ENCODE measurements around the gene USP53. TPM values are rescaled to one million over a fixed set of nuclear protein-coding genes. Genes with fewer than 3 reads are reported as not detected.

Gene USP53
- total RNA-seq, 1 donor from 2014 or later: 26.5 TPM

DNA sequence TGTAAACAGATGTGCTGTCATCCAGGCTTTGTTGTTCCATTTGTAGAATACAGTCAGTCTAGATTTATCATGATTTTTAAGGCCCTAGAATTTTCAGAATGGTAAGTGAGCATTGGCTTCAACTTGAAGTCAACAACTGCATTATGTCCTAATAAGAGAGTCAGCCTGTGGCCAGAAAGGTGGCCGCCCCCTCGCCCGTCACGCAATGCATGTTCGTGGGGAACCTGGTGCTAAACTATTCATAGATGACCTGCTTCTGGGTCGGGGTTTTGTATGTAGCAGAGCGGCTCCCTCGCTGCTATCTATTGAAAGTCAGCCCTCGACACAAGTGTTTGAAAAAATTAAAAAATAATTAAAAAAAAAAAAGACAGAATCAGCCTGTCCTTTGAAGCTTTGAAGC, 24.7 kb downstream of the USP53 start:
- H3K27me3 Mint-ChIP-seq (ENCODE audit: low read depth): no peaks in the 10 kb centered on the region
- peaks cover 25% of the 10 kb centered on the region for H3K4me1 Mint-ChIP-seq
- DNase-seq (ENCODE audit: low spot score in 2 of 2, unreplicated experiment in 2 of 2): no peak
- no peaks in the 10 kb centered on the region for H3K9me3 Mint-ChIP-seq
- H3K4me3 Mint-ChIP-seq: no peak overlapping the region
- TF ChIP-seq CTCF (IDR thresholded peaks at IDR 0.05; ENCODE audit: unreplicated experiment): no peak
- peaks cover 23% of the 10 kb centered on the region for H3K36me3 Mint-ChIP-seq
- H3K27ac Mint-ChIP-seq: no peak overlapping the region

DNA sequence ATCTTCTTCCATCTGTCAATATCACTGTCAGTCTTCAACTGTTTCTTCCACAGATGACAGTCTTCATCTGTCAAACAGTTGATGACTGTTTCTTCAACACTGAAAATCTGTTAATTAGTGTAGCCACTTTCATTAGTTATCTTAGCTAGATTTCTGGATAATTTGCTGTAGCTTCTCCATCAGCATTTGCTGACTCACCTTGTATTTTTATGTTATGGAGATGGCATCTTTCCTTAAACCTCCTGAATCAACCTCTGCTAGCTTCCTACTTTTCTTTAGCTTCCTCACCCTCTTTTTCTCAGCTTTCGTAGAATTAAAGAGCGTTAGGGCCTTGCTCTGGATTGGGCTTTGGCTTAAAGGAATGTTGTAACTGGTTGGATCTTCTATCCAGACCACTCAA, 25.1 kb downstream of the USP53 start:
- H3K4me1 Mint-ChIP-seq: peaks cover 25% of the 10 kb centered on the region
- peaks cover 21% of the 10 kb centered on the region for H3K36me3 Mint-ChIP-seq
- TF ChIP-seq CTCF (IDR thresholded peaks at IDR 0.05; ENCODE audit: unreplicated experiment): no peak
- no peak for DNase-seq (ENCODE audit: low spot score in 2 of 2, unreplicated experiment in 2 of 2)
- no peak overlapping the region for H3K4me3 Mint-ChIP-seq
- H3K27me3 Mint-ChIP-seq (ENCODE audit: low read depth): no peaks in the 10 kb centered on the region
- no peak overlapping the region for H3K27ac Mint-ChIP-seq
- no peaks in the 10 kb centered on the region for H3K9me3 Mint-ChIP-seq

GRCh38 chr4:119238068-119238722, 25.7 kb downstream of the USP53 start:
- H3K27me3 Mint-ChIP-seq (ENCODE audit: low read depth): no peaks in the 10 kb centered on the region
- DNase-seq (ENCODE audit: low spot score in 2 of 2, unreplicated experiment in 2 of 2): no peak
- peaks cover 25% of the 10 kb centered on the region for H3K4me1 Mint-ChIP-seq
- no peak overlapping the region for H3K27ac Mint-ChIP-seq
- no peak for TF ChIP-seq CTCF (IDR thresholded peaks at IDR 0.05; ENCODE audit: unreplicated experiment)
- H3K4me3 Mint-ChIP-seq: no peak overlapping the region
- H3K9me3 Mint-ChIP-seq: no peaks in the 10 kb centered on the region
- peaks cover 21% of the 10 kb centered on the region for H3K36me3 Mint-ChIP-seq

DNA sequence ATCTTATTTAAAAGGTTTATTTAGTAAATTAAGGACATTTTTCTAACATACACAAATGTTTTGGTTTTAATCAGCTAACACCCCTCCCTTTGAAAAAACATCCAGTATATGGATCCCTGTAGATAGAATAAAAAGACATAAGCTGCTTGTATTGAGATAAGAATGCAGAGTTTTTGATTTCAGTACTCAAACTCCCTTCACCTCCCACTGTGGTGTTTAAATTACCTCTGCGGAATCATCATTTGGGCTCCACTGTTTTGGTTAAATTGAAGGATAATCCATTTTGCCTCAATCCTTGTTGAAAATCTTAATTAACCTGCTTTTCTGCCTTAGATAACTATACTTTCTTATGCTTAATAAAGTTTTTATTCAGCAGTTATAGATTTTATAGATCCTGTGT, 27.6 kb downstream of the USP53 start:
- no peak for TF ChIP-seq CTCF (IDR thresholded peaks at IDR 0.05; ENCODE audit: unreplicated experiment)

DNA sequence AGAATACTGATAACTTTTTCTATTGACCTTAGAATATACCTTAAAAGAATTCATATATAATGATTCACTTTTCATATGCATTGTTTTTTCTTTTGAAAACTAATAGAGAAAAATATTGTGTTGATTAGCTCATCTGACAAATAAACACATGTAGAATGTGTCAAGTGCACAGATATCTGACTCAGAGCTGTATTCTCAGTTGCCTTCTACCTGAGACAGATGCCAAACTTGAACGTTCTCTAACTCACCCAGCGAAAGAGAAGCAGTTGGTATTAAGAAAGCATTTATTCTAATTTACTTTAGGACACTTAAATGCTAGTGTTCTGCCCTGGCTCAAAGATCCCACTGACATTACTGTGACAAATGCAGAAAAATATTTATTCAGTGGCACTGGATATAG, 28.1 kb downstream of the USP53 start:
- no peak overlapping the region for H3K4me3 Mint-ChIP-seq
- no peak for TF ChIP-seq CTCF (IDR thresholded peaks at IDR 0.05; ENCODE audit: unreplicated experiment)
- no peak for DNase-seq (ENCODE audit: low spot score in 2 of 2, unreplicated experiment in 2 of 2)
- H3K4me1 Mint-ChIP-seq: peaks cover 28% of the 10 kb centered on the region
- H3K27me3 Mint-ChIP-seq (ENCODE audit: low read depth): no peaks in the 10 kb centered on the region
- H3K27ac Mint-ChIP-seq: peak overlapping the region; percentile 69
- no peaks in the 10 kb centered on the region for H3K9me3 Mint-ChIP-seq
- H3K36me3 Mint-ChIP-seq: peaks cover 17% of the 10 kb centered on the region

More for the DNA sequence above, 27.6 kb downstream of the USP53 start:
- no peaks in the 10 kb centered on the region for H3K27me3 Mint-ChIP-seq (ENCODE audit: low read depth)
- H3K4me1 Mint-ChIP-seq: peaks cover 28% of the 10 kb centered on the region
- peaks cover 20% of the 10 kb centered on the region for H3K36me3 Mint-ChIP-seq
- H3K4me3 Mint-ChIP-seq: no peak overlapping the region
- no peak for DNase-seq (ENCODE audit: low spot score in 2 of 2, unreplicated experiment in 2 of 2)
- H3K9me3 Mint-ChIP-seq: no peaks in the 10 kb centered on the region
- H3K27ac Mint-ChIP-seq: no peak overlapping the region

DNA sequence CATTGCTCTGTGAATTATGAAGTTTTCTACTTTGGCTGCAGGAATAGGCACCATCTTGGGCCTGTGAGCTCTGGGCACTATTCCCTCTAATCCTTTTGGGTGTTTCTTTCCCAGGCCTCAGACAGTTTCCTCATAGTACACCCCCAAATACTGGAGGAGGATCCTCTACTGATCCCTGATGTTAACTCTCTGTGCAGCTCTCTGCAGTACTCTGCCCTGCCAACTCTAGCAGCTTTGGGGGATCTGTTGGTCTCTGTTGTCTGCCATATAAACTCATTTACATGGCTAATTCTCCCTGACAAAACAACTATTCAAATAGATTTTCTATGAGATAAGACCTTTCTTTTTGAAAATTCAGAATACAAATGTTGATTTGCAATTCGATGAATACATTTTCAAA, 29.9 kb downstream of the USP53 start:
- no peak for DNase-seq (ENCODE audit: low spot score in 2 of 2, unreplicated experiment in 2 of 2)
- no peak for TF ChIP-seq CTCF (IDR thresholded peaks at IDR 0.05; ENCODE audit: unreplicated experiment)
- Mint-ChIP-seq H3K9me3 (no peaks in the 10 kb centered on the region), H3K4me3 (no peak overlapping the region), H3K36me3 (peaks cover 10% of the 10 kb centered on the region), H3K27ac (no peak overlapping the region), H3K4me1 (peaks cover 28% of the 10 kb centered on the region), H3K27me3 (ENCODE audit: low read depth) (no peaks in the 10 kb centered on the region)
